GM21526 (cell line): ENCODE results near the gene CFAP299.
"Not testable (repeated sequence)": the region's sequence is repeated elsewhere in the genome, so short reads cannot be mapped to it uniquely, and the experiment has no call there.

Experiments used
- ATAC-seq: cut with Tn5 transposase; IDR thresholded peaks from one replicate; pipeline ENCODE4 v1.9.1; 2021; ENCODE audit warnings: moderate library complexity; ENCODE audit not compliant: unreplicated experiment, low FRiP score

Gene CFAP299

DNA sequence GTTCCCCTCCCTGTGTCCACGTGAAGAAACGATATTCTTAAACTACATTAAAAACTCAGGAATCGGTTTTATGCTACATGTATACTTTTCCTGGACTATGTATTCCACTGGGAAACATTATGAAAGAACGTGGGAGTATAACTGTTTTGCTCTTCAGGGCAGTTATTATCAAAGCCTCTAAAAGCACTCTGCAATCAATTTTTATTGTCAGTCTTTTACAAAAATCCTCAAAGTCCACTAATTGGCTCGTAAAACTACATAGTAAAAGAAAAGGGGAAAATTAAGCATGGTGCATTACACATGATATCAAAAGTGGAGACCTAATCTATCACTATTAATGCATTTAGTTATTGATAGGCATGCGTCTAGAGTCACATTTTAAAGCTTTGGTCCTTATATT lies 11.4 kb upstream of the CFAP299 start:
- no peak for ATAC-seq

DNA sequence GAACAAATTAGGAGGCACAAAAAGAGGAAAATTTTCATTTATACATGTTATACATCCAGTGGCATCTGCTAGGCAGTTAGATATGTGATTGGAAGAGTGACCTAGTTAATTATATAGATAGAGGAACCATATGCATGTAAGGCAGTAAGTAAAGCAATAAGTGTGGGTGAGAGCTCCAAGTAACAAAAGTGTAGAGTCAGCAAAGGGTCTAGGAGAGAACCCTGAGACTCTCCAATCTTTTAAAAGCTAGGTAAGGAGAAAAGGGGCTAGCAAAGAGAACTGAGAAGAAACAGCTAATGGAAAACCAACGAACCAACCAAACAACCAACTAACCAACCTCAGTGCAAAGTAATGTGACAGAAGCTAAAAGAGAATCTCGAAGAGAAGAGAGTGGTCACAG lies 3.8 kb upstream of the CFAP299 start:
- ATAC-seq, result no peak

DNA sequence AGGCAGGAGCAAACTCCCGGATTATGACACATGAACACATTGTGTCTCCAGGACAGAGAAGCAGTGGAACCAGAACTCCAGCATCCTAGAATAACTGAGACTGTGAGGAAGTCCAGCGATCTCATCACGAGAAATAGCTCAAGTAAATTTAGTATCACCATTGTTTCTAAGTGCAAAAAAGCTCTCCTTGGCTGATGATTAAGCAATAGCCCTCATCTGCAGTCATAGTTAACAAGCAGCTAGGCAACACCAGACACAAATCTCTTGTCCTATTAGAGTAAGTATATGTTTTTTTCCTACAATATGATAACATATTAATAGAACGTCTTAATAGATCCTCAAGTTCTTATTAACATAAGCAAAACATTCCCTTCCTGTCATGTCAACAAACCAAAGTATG lies 2.4 kb upstream of the CFAP299 start:
- ATAC-seq, result no peak

DNA sequence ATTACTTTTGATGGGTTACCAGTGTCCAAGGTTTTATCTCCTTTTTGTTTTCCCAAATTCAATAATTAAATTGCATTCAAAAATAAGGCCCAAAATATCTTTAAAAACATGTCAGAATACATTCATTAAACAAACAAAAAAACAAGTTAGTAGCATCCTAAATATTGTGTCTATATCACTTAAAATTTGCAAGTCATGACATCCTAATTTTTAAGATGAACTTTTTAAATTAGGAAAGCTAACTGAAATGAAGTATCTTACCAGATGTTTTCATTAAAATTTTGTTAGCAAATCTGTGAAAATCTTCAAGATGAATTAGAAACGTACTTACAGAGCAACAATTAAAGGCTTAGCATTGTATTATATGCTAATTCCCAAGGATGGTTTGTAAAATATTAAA lies 962 bp upstream of the CFAP299 start:
- ATAC-seq, result no peak

DNA sequence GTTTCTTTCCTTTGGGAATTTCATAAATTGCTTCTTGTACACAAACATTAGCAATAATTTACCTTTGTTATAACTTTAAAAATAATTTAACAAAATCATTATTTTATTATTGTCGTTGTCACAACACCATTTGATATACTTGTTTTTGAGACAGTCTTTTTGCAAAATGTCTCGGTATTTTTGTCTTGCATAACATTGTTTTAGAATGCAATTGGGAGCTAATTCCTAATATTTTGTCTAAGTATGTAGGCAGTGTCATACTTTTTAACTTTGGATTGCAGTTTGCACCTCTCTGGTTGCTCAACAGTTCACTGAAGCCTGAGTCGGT lies 340 bp upstream of the CFAP299 start:
- ATAC-seq, result no peak

DNA sequence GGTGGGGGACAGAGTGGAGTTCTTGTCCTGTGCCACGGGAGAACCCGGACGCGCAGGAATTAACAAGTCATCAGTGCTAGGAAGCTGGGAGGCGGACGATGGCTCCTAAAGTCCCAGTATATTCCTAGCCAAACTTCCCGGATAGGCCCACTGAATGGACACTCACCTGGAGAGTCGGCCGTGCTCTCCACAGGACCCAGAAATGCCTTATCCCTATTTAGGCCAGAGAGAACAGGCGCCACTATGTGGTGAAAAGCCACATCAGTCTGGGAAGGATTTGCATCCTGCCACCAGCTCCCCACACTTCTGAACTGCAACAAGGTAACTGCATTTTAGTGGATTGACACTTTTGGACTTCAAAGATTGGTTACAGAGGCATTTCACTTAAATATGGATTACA lies 1.1 kb downstream of the CFAP299 start:
- no peak for ATAC-seq

DNA sequence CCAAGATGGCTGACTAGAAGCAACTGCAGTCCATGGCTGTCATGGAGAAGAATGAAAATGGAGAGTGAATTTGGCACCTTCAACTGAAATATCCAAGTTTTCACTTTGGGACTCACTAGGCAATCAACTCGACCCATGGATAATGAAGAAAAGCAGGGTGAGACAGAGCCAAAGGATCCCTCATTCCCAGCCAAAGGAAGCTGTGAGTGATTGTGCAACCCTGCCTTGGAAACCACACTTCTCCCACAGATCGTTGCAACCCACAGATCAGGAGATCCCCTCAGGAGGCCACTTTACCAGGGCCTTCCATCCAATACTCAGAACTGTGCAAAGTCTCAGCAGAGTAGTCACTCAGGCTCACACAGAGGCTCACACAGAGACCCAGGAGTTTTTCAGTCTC lies 4.5 kb downstream of the CFAP299 start:
- no peak for ATAC-seq

DNA sequence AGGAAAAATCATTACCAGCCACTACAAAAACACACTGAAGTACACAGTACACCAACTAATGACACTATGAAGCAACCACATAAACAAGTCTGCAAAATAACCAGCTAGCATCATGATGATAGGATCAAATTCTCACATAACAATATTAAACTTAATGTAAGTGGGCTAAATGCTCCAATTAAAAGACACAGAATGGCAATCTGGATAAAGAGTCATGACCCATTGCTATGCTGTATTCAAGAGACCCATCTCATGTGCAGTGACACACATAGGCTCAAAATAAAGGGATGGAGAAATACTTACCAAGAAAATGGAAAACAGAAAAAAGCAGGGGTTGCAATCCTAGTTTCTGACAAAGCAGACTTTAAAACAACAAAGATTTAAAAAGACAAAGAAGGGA lies 7.2 kb downstream of the CFAP299 start:
- ATAC-seq, result not testable (repeated sequence)

DNA sequence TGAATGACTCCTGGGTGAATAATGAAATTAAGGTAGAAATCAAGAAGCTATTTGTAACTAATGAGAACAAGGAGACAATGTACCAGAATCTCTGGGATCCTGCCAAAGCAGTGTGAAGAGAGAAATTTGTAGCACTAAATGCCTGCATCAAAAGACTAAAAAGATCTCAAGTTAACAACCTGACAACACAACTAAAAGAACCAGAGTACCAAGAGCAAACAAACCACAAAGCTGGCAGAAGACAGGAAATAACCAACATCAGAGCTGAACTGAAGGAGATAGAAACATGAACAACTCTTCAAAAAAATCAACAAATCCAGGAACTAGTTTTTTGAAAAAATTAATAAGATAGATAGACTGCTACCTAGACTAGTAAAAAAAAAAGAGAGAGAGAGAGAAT lies 8.4 kb downstream of the CFAP299 start:
- ATAC-seq, result no peak

DNA sequence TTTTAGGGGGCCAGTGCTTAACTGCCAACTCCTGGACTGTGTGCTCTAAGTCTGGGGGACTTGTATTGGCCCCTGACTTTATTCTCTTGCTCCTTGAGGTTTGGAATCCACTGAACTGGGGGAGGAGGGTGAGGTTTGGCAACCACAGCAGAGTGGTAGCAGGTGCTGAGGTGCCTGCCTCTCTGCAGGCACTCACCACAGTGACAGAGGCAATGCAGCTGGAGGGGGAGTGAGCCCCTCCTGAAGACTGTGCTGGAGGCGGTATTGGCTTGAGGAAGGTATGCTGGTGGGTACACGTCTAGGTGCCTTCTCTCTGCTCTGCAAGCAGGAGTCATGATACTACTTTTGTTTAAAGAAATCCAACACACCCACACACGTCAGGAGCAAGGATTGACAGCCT lies 24.6 kb downstream of the CFAP299 start:
- no peak for ATAC-seq

DNA sequence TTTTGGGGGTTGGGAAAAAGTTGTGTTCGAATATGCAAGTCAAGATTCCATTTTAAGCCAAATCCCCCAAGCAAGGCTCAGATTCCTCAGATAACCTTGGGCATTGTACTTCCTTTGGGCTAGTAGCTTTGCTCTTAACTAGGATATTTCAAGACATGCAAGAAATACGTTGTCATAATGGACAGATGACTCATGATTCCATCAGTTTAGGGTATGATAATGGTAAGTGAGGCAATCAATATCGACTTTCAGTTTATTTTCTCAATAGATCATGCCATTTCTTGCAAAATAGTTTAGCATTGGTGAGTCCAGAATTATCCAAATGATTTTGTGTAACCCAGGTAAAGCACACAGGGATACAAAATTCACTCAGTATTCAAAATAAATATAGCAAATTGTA lies 25.4 kb downstream of the CFAP299 start:
- ATAC-seq, result no peak

DNA sequence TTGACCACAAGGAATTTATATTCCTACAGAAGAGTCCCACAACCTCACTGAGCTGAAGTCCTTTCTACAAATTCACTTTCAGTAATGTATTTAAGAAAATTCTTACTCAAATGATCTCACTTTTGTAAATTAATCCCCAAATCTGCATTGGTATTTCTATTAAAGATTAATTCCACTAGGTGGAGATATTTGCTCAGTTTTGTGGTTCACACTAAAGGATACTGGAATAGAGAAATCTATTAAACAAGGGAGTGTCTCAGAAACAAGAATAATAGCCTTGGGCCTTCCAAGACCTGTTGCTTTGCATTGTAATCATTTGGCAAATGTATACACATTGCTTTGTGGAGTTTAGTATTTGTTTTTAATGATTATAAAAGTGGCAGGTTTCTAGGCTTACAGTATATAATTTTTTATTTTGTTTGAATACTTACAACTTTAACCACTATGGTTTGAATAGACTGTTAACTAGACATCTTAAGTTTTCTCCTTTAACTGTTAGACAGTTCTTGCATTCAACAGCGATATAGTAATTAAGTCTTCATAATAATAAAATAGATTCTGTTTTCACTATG lies 25.9 kb downstream of the CFAP299 start:
- no peak for ATAC-seq

DNA sequence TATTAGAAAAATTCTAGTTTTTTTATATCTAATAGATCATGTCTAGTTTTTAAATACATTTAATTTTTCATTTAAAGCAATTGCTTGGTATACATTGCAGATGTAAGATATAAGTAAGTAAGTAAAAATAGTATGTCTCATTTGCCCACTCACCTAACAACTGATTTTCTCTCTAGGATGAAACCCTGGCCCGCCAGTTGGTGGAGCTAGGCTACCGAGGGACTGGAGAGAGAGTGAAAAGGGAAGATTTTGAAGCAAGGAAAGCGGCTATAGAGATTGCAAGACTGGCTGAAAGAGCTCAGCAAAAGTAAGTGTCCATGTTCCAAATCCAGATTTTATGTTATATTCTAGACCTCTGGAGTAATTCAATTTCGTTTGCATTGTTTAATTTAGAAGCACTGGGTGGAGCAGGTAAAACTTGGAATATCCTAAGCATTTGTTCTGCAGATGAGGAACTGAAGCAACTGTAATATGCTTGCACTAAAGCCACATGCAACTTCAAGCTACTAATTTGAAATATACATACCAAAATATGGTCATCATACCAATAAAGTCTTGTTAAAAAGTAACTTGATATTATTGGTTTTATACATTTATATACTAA lies 27.1 kb downstream of the CFAP299 start:
- peak; percentile 76 for ATAC-seq

DNA sequence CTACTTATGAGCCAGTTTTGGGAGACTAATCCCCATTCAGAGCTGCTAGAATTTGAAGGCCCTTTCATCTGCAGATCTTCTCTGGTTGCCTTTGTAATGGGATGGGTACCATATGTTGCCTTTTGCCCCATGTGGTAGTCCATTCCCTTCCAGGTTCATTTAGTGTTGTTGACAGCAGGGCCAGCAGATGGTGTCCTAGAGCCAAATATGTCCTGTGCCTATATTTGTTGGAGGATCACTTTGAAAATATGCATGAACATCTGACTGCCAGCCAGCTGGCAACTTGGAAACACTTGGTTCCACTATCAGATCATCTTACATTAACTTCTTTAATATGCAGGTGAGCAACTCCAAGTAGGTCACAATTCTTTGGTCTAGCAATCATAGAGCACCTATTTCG lies 30.4 kb downstream of the CFAP299 start:
- ATAC-seq, result peak; percentile 76

DNA sequence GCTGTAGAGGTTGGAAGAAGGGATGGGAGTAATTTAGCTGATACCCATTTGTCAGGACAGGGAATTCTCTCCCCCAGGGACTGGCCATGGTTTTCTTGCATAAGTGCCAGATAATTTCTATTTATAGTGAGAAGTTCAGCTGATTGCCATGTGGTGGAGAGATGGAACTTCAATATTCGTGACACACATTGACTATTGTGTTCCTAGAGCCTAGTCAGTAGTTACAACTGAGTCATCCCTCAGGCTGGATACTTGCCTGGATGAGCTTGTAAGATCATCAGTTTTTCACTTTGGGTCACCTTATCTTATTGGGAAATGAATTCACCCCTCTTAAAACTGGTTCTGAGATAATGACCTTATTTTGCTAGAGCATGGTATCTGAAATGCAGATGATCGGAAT lies 32.2 kb downstream of the CFAP299 start:
- ATAC-seq, result no peak

DNA sequence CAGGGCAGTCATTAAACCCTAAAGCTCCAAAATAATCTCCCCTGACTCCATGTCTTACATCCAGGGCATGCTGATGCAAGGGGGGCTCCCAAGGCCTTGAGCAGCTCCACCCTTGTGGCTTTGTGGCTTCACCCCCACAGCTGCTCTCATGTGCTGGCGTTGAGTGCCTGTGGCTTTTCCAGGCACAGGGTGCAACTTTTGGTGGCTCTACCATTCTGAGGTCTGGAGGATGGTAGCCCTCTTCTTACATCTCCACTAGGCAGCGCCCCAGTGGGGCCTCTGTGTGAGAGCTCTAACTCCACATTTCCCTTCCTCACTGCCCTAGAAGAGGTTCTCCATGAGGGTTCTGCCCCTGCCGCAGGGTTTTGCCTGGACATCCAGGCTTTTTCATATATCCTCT lies 35.1 kb downstream of the CFAP299 start:
- ATAC-seq, result no peak

DNA sequence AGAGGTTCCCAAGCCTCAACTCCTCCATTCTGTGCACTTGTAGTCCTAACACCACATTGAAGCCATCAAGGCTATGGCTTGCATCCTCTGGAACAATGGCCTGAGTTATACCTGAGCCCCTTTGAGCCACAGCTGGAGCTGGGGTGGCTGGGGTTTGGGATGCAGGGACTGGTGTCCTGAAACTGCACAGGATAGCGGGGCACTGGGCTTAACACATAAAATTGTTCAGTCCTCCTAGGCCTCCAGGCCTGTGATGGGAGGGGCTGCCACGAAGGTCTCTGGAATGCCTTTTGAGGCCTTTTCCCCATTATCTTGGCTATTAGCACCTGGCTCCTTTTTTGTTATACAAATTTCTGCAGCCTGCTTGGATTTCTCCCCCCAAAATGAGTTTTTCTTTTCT lies 35.5 kb downstream of the CFAP299 start:
- ATAC-seq, result no peak

DNA sequence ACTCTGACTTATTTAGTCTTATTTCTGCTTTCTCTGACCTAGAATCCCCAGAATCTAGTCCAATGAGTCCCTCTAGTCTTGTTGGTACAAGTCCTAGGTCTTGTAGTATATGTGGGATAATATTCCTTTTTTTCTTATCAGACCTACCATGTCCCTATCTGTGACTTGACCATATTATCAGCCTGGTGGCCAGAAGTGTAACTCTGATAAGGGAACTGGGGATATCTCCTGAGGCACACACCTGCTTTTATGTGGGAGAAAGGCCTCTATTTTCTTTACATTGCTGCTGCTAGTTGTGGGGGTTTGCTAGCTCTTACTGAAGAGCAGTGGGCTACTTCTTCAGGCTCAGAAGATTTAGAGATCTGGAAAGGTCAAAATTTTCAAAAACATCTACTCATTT lies 38.6 kb downstream of the CFAP299 start:
- ATAC-seq, result no peak

DNA sequence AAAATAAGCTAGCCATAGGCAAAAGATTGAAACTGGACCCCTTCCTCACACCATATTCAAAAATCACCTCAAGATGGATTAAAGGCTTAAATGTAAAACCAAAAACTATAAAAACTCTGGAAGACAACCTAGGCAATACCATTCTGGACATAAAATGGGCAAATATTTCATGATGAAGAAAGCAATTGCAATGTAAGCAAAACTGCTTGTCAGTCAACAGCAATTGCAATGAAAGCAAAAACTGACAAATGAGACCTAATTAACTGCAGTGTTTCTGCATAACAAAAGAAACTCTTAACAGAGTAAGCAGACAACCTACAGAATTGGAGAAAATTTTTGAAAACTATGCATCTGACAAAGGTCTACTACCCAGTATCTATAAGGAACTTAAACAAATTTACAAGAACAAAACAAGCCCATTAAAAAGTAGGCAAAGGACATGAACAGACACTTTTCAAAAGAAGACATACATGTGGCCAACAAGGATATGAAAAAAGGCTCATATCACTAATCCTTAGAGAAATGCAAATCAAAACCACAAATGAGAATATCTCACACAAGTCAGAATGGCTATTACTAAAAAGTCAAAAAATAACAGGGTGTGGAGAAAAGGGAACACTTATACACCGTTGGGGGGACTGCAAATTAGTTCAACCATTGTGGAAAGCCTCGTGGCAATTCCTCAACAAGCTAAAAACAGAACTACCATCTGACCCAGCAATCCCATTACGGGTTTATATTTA lies 46.7 kb downstream of the CFAP299 start:
- no peak for ATAC-seq

DNA sequence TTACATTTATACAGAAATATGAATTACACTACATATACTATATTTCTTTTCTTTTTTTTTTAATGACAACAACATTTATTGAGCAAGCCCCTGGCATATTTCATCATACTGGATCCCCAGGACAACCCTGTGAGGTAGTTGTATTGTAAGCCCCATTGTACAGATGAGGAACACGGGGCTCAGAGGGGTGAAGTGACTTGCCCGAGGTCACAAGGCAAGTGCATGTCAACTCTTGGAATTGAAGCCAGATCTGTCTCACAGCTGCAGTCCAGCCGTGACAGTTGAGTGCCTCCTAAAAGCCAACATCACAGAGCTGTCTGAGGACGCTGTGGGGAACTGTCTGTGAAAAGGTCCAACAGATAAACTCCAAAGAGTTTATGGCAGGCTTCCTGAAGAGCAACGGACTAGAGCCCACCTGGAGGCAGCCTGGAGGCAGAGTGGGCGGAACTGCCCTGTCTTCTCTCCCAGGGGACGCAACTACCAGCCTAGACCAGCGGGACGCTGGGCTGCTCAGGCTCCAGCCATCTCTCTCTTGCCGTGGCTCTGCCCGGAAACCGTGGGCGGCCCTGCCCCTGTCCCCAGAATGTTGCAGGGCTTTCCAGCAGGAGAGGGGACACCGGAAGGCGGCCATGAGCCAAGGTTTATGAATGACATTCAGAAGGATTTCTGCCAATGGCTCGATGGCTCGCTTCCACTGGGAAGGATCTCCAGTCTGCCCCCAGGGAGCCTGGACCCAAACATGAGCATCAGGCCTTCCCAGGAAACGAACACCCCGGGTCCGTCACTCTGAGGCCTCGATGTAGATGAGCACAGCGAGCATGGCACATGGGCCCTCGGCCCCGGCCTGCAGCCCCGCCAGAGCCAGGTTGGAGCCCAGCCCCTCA lies 50.1 kb downstream of the CFAP299 start:
- ATAC-seq, result no peak

DNA sequence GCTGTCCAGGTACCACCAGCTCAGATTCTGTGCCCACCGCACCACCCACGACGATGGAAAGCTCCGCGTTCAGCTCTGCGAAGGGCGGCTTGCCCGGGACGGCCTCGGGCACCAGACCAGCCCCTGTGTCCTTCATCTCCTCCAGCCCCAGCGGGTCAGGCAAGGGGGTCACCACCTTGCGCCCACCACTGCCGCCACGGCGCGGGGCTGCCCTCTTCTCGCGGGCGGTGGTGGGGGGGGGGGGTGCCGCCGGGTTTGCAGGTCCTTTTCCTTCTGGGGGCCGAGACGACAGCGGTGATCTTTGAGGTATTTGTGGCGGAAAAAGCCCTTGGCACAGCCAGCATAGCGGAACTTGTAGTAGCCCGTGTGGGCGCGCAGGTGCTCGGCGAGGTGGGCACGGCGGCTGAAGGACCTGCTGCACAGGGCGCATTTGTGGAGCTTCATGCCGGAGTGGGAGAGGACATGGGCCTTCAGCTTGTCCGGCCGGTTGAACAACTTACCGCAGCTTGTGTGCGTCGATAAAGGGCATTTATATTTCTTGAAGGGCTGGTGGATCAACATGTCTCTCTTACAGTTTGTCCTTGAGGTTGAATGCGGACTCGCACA lies 50.9 kb downstream of the CFAP299 start:
- no peak for ATAC-seq
